GM21529 (cell line): ENCODE results near the gene MPZ.
A peak's percentile ranks its signal among the peaks of the same experiment; 100 is the strongest.
"Not testable (repeated sequence)": the region's sequence is repeated elsewhere in the genome, so short reads cannot be mapped to it uniquely, and the experiment has no call there.

Experiments used
- ATAC-seq: cut with Tn5 transposase; IDR thresholded peaks from one replicate; pipeline ENCODE4 v1.9.1; 2021; ENCODE audit not compliant: unreplicated experiment

MPZ gene

GRCh38 chr1:161258439-161259344, 51.1 kb downstream of the MPZ start, which contains the start of gene PCP4L1:
PCP4L1 (plus strand) TSS chr1:161258745; CDS start chr1:161258975, 230 bp downstream.
- ATAC-seq, result peak; percentile 75

DNA sequence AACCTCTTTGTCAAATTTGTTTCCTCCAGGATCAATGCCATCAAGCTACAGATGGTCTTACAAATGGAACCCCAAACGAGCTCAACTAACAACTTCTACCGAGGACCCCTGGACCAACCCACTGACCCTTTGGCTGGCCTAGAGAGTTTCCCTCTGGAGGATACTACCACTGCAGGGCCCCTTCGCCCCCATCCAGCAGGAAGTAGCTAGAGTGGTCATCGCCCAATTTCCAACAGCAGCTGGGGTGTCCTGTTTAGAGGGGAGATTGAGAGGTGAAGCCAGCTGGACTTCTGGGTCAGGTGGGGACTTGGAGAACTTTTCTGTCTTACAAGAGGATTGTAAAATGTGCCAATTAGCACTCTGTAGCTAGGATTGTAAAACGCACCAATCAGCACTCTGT, 52.7 kb downstream of the MPZ start:
- not testable (repeated sequence) for ATAC-seq

DNA sequence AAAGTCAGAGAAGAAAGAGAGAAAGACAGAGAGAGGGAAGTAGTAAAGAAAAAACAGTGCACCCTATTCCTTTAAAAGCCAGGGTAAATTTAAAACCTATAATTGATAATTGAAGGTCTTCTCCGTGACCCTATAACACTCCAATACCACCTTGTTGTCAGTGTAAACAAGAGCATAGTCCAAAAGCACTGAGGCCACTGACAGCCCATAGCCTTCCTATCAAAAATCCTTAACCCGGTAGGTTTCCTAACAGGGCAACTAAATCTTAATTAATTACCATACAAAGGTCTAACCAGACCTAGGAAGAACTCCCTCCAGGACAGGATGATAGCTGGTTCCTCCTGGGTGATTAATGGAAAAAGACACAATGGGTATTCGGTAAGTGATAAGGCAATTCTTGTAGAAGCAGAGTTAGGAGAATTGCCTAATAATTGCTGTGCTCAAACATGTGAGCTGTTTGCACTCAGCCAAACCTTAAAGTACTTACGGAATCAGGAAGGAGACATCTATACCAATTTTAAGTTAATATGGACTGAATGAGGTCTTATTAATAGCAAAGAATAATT, 53.7 kb downstream of the MPZ start:
- not testable (repeated sequence) for ATAC-seq

GRCh38 chr1:161255302-161255701, 54.5 kb downstream of the MPZ start:
- ATAC-seq, result not testable (repeated sequence)
